Mesodermal cell (in vitro differentiated cells): ENCODE results near the gene PARP4.
"Not testable (repeated sequence)": the region's sequence is repeated elsewhere in the genome, so short reads cannot be mapped to it uniquely, and the experiment has no call there.

Experiments used
- H3K27ac ChIP-seq: 2 replicates; pipeline ENCODE4 v1.7.0; 2013; ENCODE audit warnings: mild to moderate bottlenecking, low read depth, low read length, moderate library complexity; ENCODE audit not compliant: severe bottlenecking
- H3K36me3 ChIP-seq: 2 replicates; pipeline ENCODE4 v1.7.1; 2013; ENCODE audit warnings: mild to moderate bottlenecking, low read length, moderate library complexity; ENCODE audit not compliant: control insufficient read depth, insufficient read depth
- H3K4me1 ChIP-seq: one replicate; pipeline ENCODE4 v1.7.1; 2013; ENCODE audit warnings: mild to moderate bottlenecking, low read length; ENCODE audit not compliant: insufficient read depth, control insufficient read depth, poor library complexity, severe bottlenecking
- H3K4me3 ChIP-seq: 2 replicates; pipeline ENCODE4 v1.7.0; 2013; ENCODE audit warnings: low read length, control low read depth, mild to moderate bottlenecking; ENCODE audit not compliant: insufficient read depth, poor library complexity, severe bottlenecking; ENCODE audit errors: extremely low read depth
- H3K9me3 ChIP-seq: 2 replicates; pipeline ENCODE4 v1.7.1; 2013; ENCODE audit warnings: mild to moderate bottlenecking, low read length, moderate library complexity; ENCODE audit not compliant: control insufficient read depth
- WGBS, 2 experiments: methylation state at CpG; one replicate each; pipeline ENCODE4 v1.1.5; 2013; ENCODE audit warnings: missing lambda C conversion rate in 2 of 2; ENCODE audit not compliant: insufficient coverage in 2 of 2; 5-methylcytosine and 5-hydroxymethylcytosine counted together

PARP4 gene

DNA sequence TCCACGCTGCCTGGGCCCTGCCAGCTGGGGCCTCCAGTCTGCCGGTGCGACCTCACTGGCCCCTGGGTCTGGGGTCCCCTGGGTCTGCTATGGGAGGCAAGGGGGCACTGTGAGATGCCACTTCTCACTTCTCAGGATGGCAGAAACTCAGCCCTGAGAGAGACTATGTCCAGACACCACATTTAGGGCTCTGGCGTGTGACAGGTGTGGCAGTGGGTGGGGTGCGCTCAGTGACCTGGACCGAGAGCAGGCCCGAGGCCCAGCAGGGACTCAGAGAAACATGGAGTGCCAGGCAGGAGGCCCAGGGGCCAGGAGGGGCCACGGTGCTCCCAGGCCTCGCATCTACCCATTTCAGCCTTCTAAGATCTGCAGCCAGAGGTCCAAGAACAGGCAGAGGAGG lies 121.8 kb downstream of the PARP4 start:
- not testable (repeated sequence) for H3K4me1 ChIP-seq, H3K27ac ChIP-seq, H3K9me3 ChIP-seq, H3K4me3 ChIP-seq, H3K36me3 ChIP-seq
- WGBS, 2 experiments = 90 to 97% methylated on average over 3 to 6 of the region's 9 CpGs

DNA sequence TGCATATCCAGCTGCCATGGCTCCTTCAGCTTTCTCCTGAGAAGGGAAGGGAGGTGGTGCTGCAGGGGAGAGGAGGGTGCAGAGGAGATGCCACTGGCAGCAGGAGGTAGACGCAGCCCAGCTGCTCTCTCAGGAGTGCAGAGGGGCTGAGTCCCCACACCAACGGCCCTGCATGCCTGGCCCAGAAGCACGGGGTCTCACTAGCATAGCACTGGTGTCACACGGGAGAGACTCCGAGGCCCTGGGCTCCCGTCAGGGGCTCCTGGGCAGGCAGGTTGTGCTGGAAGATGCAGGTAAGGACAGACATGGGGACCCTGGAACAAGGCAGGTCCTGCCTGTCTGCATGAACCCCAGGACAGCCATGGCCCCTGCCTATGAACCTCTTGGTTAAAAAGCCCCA lies 123.1 kb downstream of the PARP4 start:
- no peaks in the 10 kb centered on the region for H3K9me3 ChIP-seq
- no peaks in the 10 kb centered on the region for H3K36me3 ChIP-seq
- no peak overlapping the region for H3K4me3 ChIP-seq
- H3K4me1 ChIP-seq = no peaks in the 10 kb centered on the region
- 85 to 88% methylated on average over 6 of the region's 6 CpGs for WGBS, 2 experiments
- H3K27ac ChIP-seq = no peak overlapping the region

DNA sequence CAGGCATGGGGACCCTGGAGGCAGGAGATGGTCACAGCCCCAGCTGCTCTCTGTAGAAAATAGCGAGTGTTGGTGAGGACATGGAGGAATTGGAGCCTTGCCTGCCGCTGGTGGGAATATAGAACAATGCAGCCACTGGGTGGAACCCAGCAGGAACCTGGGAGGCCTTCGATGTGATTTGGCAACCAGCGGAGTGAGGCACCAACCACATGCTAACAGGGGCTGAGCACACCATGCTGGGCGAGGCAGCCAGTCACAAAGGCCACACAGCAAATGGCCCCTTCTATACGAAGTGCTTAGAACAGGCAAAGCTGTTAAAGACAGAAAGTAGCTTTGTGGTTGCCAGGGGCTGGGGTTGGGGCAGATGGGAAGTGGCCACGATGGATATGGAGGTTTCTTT lies 123.8 kb downstream of the PARP4 start:
- not testable (repeated sequence) for H3K9me3 ChIP-seq, H3K27ac ChIP-seq
- WGBS, 2 experiments = 63 to 64% methylated on average over 2 to 4 of the region's 7 CpGs

DNA sequence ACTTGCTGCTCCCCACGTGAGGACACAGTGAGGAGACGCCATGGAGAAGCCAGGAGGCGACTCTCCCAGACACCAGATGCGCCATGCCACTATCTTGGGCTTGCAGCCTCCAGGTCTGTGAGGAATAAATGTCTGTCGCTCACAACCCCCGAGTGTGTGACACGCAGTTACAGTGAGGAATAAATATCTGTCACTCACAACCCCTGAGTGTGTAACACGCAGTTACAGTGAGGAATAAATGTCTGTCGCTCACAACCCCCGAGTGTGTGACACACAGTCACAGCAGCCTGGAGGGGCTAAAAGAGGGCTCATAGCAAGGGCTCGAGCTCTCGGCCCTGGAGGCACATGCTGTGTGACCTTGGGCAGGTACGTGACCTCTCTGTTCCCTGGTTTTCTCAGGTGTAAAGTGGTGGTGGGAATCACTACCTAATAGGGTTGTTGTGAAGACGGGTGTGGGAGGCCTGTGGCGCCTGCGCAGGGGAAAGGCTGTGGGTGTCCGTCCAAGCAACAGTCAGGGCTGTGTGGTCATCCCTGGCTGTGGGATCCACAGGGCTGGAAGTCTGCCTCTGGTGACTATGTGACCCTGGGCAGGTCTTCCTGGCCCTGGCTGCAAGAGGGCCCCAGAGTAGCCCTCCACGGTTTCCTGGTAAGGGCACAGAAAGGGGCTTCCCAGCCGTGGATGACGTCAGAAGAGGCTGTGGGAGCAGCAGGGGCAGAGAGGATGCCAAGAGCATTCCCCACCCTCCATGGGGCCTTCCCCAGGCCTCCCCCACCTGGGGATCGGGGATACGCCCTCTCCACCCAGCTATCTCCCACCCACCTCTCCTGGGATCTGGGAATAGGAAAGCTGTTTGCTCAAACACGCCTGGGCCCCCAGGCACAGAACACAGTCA lies 125.5 kb downstream of the PARP4 start:
- Histone ChIP-seq H3K36me3 (no peaks in the 10 kb centered on the region), H3K4me3 (no peak overlapping the region), H3K9me3 (no peaks in the 10 kb centered on the region), H3K4me1 (no peaks in the 10 kb centered on the region), H3K27ac (no peak overlapping the region)
- 88 to 92% methylated on average over 15 to 17 of the region's 23 CpGs for WGBS, 2 experiments

More for the DNA sequence above, 123.8 kb downstream of the PARP4 start:
- not testable (repeated sequence) for H3K4me3 ChIP-seq, H3K36me3 ChIP-seq, H3K4me1 ChIP-seq

DNA sequence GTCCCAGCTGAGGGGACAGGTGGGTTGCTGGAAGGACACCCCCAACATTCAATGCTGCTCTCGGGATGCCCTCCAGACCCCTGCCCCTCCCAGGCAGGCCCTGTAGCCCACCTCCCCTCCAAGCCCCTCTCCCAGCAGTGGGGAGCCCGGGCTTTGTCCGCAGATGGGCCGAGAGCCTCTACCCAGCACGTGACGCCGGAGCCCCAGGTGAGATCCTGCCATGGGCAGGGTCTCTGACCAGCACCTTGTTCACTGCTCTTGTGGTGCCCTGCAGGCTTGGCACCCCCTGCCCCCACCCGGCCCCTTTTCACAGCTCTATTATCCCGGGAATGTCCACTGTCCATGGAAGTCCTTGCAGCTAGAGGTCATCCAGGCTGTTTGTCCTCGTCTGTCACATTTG lies 126.7 kb downstream of the PARP4 start:
- Histone ChIP-seq H3K9me3 (no peaks in the 10 kb centered on the region), H3K4me3 (no peak overlapping the region), H3K36me3 (no peaks in the 10 kb centered on the region), H3K27ac (no peak overlapping the region), H3K4me1 (no peaks in the 10 kb centered on the region)
- WGBS, 2 experiments = 94% methylated on average over 8 to 9 of the region's 10 CpGs

DNA sequence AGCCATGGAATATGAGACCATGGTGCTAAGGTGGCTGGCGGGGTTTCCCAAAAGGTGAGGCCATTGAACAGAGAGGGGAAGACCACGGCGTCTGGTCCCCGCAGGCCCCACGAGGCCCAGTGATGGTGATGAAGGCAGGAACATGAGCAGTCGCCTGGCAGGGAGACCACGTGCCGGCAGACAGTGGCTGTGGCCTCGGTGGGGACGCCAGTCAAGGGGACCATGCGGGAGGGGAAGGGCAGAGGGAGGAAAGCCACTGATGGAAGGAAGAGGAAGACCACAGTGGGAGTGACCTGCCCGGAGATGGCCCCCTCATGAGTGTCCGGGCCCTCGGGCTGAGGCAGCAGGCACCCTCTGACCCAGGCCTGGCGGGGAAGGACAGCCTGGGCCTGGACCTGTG lies 127.6 kb downstream of the PARP4 start:
- not testable (repeated sequence) for H3K36me3 ChIP-seq, H3K4me1 ChIP-seq, H3K4me3 ChIP-seq, H3K9me3 ChIP-seq, H3K27ac ChIP-seq
- WGBS, 2 experiments = 95 to 100% methylated on average over 1 to 7 of the region's 15 CpGs

DNA sequence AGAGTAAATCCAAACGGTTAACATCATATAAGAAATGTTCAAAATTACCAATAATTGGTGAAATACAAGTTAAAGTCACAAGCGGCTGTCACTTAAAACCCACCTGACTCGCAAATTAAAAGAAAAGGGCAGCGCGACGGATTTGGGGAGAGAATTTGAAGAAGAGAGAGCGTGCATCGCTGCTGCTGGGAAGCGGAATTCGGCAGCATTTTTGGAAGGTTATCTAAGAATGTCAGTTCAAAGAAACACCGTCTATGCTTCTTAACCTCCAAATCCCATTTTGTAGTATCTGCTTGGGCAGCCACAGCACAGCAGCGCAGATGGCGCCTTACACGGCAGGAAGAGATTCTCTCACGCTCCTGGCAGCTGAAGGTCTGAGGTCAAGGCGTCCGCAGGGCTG lies 128.5 kb downstream of the PARP4 start:
- H3K36me3 ChIP-seq, H3K4me1 ChIP-seq: not testable (repeated sequence)
- 96 to 100% methylated on average over 9 of the region's 17 CpGs for WGBS, 2 experiments

DNA sequence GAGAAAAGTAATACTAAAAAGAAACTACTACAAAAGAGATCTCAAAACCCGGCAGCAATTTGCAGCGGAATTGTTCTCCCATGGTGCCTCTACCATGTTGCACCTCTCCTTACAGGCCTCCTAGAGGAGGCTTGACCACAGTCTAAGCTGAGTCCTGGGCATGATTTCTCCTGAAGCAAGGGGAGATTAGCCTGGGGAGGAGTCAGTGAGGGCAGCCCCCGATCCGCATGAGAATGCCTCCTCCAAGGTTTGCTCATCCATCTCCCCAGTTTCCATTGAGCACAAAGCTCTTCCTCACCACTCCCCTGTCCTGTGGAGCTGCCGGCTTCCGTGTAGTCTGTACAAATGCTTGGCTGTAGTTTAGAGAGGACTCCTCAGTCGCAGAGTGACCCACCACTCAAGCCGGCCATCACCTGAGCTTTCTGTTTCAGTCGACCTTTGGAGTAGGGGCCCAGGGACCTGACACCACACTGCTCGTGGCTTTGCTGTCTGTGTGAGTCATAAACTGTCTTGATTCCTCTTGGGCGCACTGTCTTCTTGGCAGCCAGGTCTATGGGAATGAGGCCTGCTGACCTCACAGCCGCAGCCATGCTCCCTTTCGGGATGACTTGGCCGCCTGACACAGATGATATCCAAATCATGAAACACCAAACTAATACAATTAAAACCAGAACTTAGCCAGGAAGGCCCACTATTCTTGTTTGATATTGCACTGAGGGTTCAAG lies 130.9 kb downstream of the PARP4 start:
- Histone ChIP-seq H3K27ac (no peak overlapping the region), H3K36me3 (no peaks in the 10 kb centered on the region), H3K4me1 (no peaks in the 10 kb centered on the region), H3K9me3 (no peaks in the 10 kb centered on the region), H3K4me3 (no peak overlapping the region)
- WGBS, 2 experiments = 82% methylated on average over 6 to 8 of the region's 14 CpGs

More for the DNA sequence above, 128.5 kb downstream of the PARP4 start:
- H3K4me3 ChIP-seq, H3K27ac ChIP-seq, H3K9me3 ChIP-seq: not testable (repeated sequence)

DNA sequence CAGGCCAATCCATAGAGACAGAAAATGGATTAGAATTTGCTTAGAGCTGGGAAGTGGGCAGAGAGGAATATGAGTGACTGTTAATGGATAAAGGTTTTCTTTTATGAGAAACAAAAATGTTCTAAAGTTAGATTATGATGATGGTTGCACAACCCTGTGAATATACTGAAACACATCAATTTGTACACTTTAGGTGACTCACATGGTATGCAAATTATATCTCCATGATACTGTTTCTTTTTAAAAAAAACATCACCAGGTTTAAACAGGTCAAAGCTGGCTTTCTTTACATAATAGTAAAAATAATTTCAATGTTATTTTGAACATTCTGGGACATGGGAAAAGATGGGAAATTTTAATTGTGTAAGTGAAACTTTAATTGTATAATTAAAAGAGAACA lies 131.7 kb downstream of the PARP4 start:
- H3K36me3 ChIP-seq, H3K4me1 ChIP-seq, H3K4me3 ChIP-seq, H3K9me3 ChIP-seq, H3K27ac ChIP-seq: not testable (repeated sequence)

DNA sequence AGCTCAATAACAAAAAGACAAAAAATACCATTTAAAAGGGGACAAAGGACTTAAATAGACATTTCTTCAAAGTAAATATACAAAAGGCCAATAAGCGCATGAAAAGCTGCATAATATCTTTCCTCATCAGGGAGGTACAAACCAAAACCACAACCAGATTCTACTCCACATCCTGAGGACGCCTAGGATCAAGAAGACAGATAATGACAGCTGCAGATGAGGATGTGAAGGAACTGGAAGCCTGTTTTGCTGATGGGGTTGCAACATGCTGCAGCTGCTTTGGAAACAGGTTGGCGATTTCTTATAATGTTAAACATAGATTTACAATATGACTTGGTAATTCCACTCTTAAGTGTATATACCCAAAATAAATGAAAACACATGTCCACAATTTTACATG lies 132.4 kb downstream of the PARP4 start:
- H3K4me3 ChIP-seq, H3K27ac ChIP-seq, H3K4me1 ChIP-seq, H3K9me3 ChIP-seq, H3K36me3 ChIP-seq: not testable (repeated sequence)
- WGBS, 2 experiments = no CpG with 5 or more reads among the region's 3 CpGs

DNA sequence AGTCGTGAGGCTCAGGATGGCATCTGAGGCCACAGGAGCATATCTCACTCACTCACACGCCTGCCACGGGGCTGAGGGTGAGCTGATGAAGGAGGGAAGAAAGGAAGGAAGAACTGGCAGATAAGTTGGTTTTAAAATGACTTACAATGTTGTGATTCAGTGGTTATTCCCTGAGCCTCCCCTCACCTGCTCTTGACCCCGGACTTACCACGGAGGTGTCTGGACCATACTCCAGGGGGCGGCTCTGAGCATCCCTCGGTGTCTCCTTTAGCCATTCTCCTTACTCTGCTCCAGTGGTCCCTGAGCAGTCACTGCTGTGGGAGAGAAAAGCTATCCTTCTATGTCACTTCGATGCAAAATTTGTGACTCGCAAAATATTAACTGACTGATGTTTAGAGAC lies 141.3 kb downstream of the PARP4 start:
- 91% methylated on average over 8 to 9 of the region's 9 CpGs for WGBS, 2 experiments
- not testable (repeated sequence) for H3K27ac ChIP-seq, H3K4me3 ChIP-seq, H3K36me3 ChIP-seq, H3K9me3 ChIP-seq, H3K4me1 ChIP-seq
